Adrenal gland (tissue), 5 donors: Measurements from ENCODE around the gene ATOSA.

Source experiments
- POLR2A ChIP-seq, 2 donors: fragments of 450-650 bp; IDR thresholded peaks; one replicate each; pipeline ENCODE4 v1.6.1; 2017; ENCODE audit warnings: antibody characterized with exemption in 2 of 2, mild to moderate bottlenecking in 2 of 2, moderate library complexity in 1 of 2
- TF ChIP-seq, protein P1 (sequence below), 6 experiments: fragments of 450-650 bp in 4 of 6; fragments of 200-600 bp in 2 of 6; sonication (generic) in 1 of 6; IDR thresholded peaks; 1 replicate in 5 of 6; 2 replicates in 1 of 6; pipeline versions ENCODE4 v1.5.1 to v1.8.0; 2016 to 2021; ENCODE audit warnings: antibody characterized with exemption in 6 of 6, mild to moderate bottlenecking in 2 of 6, moderate library complexity in 1 of 6
- donor health status: DM: no; HTN: no; CAD: no.

DNA sequence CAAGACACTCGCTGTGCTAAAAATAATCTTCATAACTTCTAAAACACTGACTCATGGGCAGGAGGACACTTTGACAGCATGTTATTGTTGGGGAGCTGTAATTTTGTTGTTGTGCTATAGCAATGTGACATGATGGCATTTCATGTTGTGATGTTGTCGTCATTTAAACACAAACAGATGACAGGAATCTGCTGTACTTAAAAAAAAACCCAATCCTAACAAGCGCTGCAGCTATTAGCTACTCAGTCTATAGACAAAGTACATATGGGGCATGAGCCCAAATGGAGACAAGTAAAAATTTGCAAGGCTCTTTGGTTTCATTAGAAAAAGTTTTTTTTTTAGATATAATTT lies 828 bp upstream of the ATOSA start:
- TF ChIP-seq, protein P1, sequence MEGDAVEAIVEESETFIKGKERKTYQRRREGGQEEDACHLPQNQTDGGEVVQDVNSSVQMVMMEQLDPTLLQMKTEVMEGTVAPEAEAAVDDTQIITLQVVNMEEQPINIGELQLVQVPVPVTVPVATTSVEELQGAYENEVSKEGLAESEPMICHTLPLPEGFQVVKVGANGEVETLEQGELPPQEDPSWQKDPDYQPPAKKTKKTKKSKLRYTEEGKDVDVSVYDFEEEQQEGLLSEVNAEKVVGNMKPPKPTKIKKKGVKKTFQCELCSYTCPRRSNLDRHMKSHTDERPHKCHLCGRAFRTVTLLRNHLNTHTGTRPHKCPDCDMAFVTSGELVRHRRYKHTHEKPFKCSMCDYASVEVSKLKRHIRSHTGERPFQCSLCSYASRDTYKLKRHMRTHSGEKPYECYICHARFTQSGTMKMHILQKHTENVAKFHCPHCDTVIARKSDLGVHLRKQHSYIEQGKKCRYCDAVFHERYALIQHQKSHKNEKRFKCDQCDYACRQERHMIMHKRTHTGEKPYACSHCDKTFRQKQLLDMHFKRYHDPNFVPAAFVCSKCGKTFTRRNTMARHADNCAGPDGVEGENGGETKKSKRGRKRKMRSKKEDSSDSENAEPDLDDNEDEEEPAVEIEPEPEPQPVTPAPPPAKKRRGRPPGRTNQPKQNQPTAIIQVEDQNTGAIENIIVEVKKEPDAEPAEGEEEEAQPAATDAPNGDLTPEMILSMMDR (IDR thresholded peaks at IDR 0.05): no peak
- no peak for TF ChIP-seq POLR2A (IDR thresholded peaks at IDR 0.05)
